ENCODE measurements around the gene REC8.

GRCh38 chr14:24145690-24146452 is 26.0 kb upstream of the REC8 start:
- TF ChIP-seq, protein P1, sequence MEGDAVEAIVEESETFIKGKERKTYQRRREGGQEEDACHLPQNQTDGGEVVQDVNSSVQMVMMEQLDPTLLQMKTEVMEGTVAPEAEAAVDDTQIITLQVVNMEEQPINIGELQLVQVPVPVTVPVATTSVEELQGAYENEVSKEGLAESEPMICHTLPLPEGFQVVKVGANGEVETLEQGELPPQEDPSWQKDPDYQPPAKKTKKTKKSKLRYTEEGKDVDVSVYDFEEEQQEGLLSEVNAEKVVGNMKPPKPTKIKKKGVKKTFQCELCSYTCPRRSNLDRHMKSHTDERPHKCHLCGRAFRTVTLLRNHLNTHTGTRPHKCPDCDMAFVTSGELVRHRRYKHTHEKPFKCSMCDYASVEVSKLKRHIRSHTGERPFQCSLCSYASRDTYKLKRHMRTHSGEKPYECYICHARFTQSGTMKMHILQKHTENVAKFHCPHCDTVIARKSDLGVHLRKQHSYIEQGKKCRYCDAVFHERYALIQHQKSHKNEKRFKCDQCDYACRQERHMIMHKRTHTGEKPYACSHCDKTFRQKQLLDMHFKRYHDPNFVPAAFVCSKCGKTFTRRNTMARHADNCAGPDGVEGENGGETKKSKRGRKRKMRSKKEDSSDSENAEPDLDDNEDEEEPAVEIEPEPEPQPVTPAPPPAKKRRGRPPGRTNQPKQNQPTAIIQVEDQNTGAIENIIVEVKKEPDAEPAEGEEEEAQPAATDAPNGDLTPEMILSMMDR (conservative IDR thresholded peaks at IDR 0.05) = no peak
- TF ChIP-seq EZH2 (IDR thresholded peaks at IDR 0.05; ENCODE audit: low read depth) = no peak
